ENCODE results near the gene BFSP1.
A peak's percentile ranks its signal among the peaks of the same experiment; 100 is the strongest.

The BFSP1 gene

DNA sequence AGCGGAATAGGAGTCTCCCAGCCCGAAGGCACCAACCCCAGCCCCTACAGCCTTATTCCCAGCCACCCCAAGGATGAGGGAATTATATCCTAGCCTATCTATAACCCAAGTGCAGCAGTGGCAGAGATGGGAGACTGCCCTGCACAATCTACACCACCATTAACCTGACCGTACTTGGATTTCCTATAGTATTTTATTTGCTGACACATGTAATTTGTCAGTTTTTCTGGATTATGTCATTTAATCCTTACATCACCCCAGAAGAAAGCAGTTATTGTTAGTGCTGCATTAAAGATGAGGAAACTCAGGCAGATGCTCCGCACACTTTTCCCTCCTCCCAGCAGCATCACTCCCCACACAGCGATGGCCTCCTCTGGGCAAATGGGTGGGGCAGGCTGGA lies 6.0 kb downstream of the BFSP1 start:
- H3K27ac Mint-ChIP-seq: no peak overlapping the region
- H3K9me3 Mint-ChIP-seq: no peaks in the 10 kb centered on the region
- H3K4me3 Mint-ChIP-seq: no peak overlapping the region
- H3K27me3 Mint-ChIP-seq (ENCODE audit: low read depth): peaks cover 13% of the 10 kb centered on the region
- peaks cover 6% of the 10 kb centered on the region for H3K4me1 Mint-ChIP-seq
- TF ChIP-seq, protein P1, sequence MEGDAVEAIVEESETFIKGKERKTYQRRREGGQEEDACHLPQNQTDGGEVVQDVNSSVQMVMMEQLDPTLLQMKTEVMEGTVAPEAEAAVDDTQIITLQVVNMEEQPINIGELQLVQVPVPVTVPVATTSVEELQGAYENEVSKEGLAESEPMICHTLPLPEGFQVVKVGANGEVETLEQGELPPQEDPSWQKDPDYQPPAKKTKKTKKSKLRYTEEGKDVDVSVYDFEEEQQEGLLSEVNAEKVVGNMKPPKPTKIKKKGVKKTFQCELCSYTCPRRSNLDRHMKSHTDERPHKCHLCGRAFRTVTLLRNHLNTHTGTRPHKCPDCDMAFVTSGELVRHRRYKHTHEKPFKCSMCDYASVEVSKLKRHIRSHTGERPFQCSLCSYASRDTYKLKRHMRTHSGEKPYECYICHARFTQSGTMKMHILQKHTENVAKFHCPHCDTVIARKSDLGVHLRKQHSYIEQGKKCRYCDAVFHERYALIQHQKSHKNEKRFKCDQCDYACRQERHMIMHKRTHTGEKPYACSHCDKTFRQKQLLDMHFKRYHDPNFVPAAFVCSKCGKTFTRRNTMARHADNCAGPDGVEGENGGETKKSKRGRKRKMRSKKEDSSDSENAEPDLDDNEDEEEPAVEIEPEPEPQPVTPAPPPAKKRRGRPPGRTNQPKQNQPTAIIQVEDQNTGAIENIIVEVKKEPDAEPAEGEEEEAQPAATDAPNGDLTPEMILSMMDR (IDR thresholded peaks at IDR 0.05; ENCODE audit: unreplicated experiment in 3 of 3): no peak
- H3K36me3 Mint-ChIP-seq (ENCODE audit: low read depth): no peaks in the 10 kb centered on the region

DNA sequence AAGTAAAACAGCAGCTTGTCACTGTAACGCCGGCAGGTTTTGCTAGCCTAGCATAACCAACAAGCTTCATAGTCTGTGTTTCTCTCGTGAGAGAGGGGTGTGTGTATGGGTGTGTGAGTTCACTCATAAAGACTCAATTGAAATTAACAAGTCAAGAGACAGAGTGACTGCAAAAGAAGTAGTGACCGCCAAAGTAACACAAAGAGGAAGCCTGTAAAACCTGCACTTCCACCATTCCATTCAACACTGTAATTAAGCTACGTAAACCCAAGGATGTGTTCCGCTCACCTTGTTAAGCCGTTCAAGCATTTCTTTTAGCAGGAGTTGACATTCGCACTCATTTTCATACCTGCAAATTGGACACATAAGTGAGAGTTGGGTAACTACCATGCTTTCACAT lies 6.6 kb downstream of the BFSP1 start:
- no peak overlapping the region for H3K4me3 Mint-ChIP-seq
- no peak overlapping the region for H3K27ac Mint-ChIP-seq
- H3K4me1 Mint-ChIP-seq: peaks cover 5% of the 10 kb centered on the region
- H3K9me3 Mint-ChIP-seq: no peaks in the 10 kb centered on the region
- TF ChIP-seq, protein P1 (IDR thresholded peaks at IDR 0.05; ENCODE audit: unreplicated experiment in 3 of 3): no peak
- peaks cover 11% of the 10 kb centered on the region for H3K27me3 Mint-ChIP-seq (ENCODE audit: low read depth)
- no peaks in the 10 kb centered on the region for H3K36me3 Mint-ChIP-seq (ENCODE audit: low read depth)

DNA sequence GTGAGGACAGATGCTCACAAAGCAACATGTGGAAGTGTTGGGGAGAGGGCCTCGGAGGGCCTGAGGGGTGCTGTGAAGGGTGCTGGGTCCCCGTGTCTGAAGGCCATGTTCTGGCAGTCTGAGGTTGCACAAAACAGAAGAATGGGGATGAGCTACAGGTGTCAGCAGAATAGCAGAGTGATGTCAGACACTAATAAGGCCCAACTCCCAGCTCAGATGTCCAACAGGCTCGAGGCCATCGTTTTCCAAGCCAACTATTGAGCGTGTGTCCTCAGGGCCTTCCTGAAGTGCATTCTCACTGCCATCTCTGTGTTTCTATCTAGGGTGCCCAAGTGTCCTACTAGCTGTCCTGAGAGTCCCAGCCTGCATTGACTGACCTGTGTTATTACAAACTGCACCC lies 7.9 kb downstream of the BFSP1 start:
- peaks cover 8% of the 10 kb centered on the region for H3K27me3 Mint-ChIP-seq (ENCODE audit: low read depth)
- no peaks in the 10 kb centered on the region for H3K36me3 Mint-ChIP-seq (ENCODE audit: low read depth)
- H3K4me3 Mint-ChIP-seq: no peak overlapping the region
- TF ChIP-seq, protein P1 (IDR thresholded peaks at IDR 0.05; ENCODE audit: unreplicated experiment in 3 of 3): no peak
- no peaks in the 10 kb centered on the region for H3K9me3 Mint-ChIP-seq
- H3K4me1 Mint-ChIP-seq: peaks cover 5% of the 10 kb centered on the region
- H3K27ac Mint-ChIP-seq: no peak overlapping the region

DNA sequence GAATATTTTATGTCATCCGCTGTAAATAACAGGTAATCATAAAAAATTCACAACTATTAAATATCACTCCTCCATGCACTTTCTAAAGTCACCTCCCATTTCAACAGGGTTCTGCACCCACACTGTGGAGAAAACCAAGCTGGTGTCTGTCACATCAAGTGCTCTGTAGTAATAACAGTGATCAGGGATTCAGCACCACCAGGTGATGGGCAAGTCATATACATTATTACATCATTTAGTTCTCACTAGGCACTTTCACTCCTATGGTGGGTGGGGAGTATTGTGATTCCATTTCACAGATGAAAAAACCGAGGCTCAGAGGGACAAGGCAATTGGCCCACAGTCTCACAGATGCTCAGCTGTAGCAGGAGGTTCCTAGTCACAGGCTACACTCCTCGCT lies 8.7 kb downstream of the BFSP1 start:
- H3K36me3 Mint-ChIP-seq (ENCODE audit: low read depth): no peaks in the 10 kb centered on the region
- H3K9me3 Mint-ChIP-seq: no peaks in the 10 kb centered on the region
- TF ChIP-seq, protein P1 (IDR thresholded peaks at IDR 0.05; ENCODE audit: unreplicated experiment in 3 of 3): no peak
- H3K27me3 Mint-ChIP-seq (ENCODE audit: low read depth): peaks cover 8% of the 10 kb centered on the region
- H3K4me1 Mint-ChIP-seq: peaks cover 5% of the 10 kb centered on the region
- no peak overlapping the region for H3K27ac Mint-ChIP-seq
- H3K4me3 Mint-ChIP-seq: no peak overlapping the region

DNA sequence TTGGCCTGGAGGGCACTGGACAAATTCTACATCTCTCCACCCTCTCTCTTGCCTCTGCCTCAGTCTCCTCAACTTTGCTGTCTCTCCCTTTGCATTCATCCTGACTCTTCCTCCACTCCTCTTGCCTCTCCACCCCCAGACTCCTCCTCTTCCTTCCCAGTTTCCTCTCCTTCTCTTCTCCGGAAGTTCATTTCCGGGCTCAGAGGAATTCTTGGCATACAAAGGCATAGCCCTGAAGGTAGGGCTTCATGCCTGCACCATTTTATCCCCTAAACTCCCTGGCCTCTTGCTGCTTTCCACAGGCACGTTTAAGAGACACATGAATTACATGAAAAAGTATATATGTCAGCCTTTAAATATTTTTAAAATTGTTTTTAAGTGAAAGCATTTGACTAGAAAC lies 10.6 kb downstream of the BFSP1 start:
- H3K27ac Mint-ChIP-seq: peak overlapping the region in 2 of 3 experiments; percentile 8 to 10
- no peaks in the 10 kb centered on the region for H3K36me3 Mint-ChIP-seq (ENCODE audit: low read depth)
- peaks cover 6% of the 10 kb centered on the region for H3K27me3 Mint-ChIP-seq (ENCODE audit: low read depth)
- no peak overlapping the region for H3K4me3 Mint-ChIP-seq
- TF ChIP-seq, protein P1 (IDR thresholded peaks at IDR 0.05; ENCODE audit: unreplicated experiment in 3 of 3): no peak
- peaks cover 5% of the 10 kb centered on the region for H3K4me1 Mint-ChIP-seq
- no peaks in the 10 kb centered on the region for H3K9me3 Mint-ChIP-seq

DNA sequence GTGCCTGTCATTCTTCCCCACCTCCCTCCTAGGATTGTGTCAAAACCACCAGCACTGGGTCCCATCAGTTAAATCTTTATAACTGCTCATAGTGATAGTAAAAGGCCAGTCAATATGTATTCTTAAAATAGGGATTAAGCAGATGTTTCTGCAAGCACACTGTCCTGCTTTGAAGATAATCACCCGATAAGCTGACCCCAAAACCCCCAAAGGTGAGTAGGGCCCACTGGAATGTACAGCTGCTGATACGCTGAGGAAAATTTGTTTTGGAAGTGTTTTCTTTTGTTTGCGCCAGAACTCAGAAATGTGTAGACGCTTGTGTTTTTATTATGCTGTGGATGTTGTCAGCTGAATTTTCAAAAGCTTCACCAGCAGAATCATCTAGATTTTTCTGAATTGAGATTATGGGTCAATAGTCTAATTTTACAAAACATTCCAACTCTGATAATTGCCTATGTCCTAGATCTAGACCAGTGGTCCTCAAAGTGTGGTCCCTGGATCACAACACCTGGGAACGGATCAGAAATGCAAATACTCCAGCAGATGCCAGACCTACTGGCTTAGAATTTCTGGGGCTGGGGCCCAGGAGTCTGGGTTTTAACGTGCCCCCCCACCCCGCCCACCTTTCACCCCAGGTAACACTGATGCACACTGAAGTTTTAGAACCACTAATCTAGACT lies 11.4 kb downstream of the BFSP1 start:
- H3K4me3 Mint-ChIP-seq: no peak overlapping the region
- no peaks in the 10 kb centered on the region for H3K9me3 Mint-ChIP-seq
- no peaks in the 10 kb centered on the region for H3K36me3 Mint-ChIP-seq (ENCODE audit: low read depth)
- TF ChIP-seq, protein P1 (IDR thresholded peaks at IDR 0.05; ENCODE audit: unreplicated experiment in 3 of 3): no peak
- H3K4me1 Mint-ChIP-seq: peaks cover 5% of the 10 kb centered on the region
- peaks cover 4% of the 10 kb centered on the region for H3K27me3 Mint-ChIP-seq (ENCODE audit: low read depth)
- no peak overlapping the region for H3K27ac Mint-ChIP-seq

Measured in nephron (organoid).